Measurements from ENCODE around the gene IGFBP1. TPM values are rescaled to one million over a fixed set of nuclear protein-coding genes. Genes with fewer than 3 reads are reported as not detected.

The IGFBP1 gene
- total and polyA plus RNA-seq, 2 of the 13 experiments (the other 11 are each of a cell fraction or from before 2014, with no cell fraction given) = 5.4 to 885 TPM

DNA sequence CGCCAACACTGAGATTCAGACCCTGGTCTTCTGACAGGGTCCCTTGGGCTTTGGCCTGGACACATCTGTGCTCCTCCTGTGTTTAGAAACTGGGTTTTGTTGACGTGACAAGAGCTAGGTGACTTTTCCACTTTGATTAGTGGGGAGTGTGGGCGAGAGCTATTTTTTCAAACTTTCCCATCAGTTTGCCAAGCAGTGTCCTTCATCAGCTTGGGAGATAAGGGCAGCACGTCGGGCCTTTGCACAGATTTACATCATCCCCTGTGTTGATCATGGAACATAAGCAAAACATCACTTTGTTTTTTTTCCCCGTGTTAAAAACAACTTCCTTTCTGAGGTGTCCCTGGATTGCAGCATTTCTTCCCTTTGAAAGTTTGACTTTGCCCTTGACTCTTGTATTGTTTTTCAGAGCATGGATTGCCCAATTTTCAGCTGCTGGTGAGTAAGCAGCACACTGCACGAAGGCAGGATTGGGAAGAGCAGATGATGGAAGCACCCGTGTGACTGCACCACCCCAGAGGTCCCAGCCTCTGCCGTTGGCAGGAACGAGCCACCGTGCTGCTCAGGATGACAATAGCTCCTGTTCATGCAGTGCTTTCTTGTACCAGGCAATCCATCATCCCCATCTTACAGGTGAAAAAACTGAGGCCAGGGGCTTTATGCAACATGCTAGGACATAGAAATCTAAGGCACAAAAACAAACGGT, 6.4 kb upstream of the IGFBP1 start (continued):
- no peak for TF ChIP-seq HNRNPL (IDR thresholded peaks at IDR 0.05; ENCODE audit: low read depth, low read length)
- TF ChIP-seq, protein P1, sequence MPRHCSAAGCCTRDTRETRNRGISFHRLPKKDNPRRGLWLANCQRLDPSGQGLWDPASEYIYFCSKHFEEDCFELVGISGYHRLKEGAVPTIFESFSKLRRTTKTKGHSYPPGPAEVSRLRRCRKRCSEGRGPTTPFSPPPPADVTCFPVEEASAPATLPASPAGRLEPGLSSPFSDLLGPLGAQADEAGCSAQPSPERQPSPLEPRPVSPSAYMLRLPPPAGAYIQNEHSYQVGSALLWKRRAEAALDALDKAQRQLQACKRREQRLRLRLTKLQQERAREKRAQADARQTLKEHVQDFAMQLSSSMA (CRISPR knock-in tag; IDR thresholded peaks at IDR 0.05) = no peak
- no peak for TF ChIP-seq HNRNPK (IDR thresholded peaks at IDR 0.05; ENCODE audit: low read depth, low read length, poor library complexity, severe bottlenecking)
- TF ChIP-seq SNAPC2 (CRISPR knock-in tag; IDR thresholded peaks at IDR 0.05) = no peak; the same call in none of the 2 replicates
- TF ChIP-seq SMC3 (IDR thresholded peaks at IDR 0.05; ENCODE audit: low read length) = peak; percentile 30; the same call in 1 of the 2 replicates
- TF ChIP-seq, protein P2, sequence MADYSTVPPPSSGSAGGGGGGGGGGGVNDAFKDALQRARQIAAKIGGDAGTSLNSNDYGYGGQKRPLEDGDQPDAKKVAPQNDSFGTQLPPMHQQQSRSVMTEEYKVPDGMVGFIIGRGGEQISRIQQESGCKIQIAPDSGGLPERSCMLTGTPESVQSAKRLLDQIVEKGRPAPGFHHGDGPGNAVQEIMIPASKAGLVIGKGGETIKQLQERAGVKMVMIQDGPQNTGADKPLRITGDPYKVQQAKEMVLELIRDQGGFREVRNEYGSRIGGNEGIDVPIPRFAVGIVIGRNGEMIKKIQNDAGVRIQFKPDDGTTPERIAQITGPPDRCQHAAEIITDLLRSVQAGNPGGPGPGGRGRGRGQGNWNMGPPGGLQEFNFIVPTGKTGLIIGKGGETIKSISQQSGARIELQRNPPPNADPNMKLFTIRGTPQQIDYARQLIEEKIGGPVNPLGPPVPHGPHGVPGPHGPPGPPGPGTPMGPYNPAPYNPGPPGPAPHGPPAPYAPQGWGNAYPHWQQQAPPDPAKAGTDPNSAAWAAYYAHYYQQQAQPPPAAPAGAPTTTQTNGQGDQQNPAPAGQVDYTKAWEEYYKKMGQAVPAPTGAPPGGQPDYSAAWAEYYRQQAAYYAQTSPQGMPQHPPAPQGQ (CRISPR knock-in tag; IDR thresholded peaks at IDR 0.05; ENCODE audit: borderline replicate concordance) = peak; percentile 93; the same call in 1 of the 2 replicates
- peak; percentile 95 for TF ChIP-seq HNF4A (CRISPR knock-in tag; IDR thresholded peaks at IDR 0.05)
- TF ChIP-seq IKZF1 (IDR thresholded peaks at IDR 0.05) = no peak
- no peak; the same call in 1 of the 2 replicates for TF ChIP-seq ZNF614 (CRISPR knock-in tag; IDR thresholded peaks at IDR 0.05; ENCODE audit: borderline replicate concordance)
- TF ChIP-seq ZSCAN31 (CRISPR knock-in tag; IDR thresholded peaks at IDR 0.05; ENCODE audit: low read depth) = no peak; the same call in 1 of the 2 replicates
- no peak for TF ChIP-seq XRCC5 (optimal IDR thresholded peaks at IDR 0.05; ENCODE audit: low read length)
- peak; percentile 89; the same call in 1 of the 2 replicates for TF ChIP-seq DPF2 (CRISPR knock-in tag; IDR thresholded peaks at IDR 0.05; ENCODE audit: borderline replicate concordance, low read depth)
- TF ChIP-seq, protein P3, sequence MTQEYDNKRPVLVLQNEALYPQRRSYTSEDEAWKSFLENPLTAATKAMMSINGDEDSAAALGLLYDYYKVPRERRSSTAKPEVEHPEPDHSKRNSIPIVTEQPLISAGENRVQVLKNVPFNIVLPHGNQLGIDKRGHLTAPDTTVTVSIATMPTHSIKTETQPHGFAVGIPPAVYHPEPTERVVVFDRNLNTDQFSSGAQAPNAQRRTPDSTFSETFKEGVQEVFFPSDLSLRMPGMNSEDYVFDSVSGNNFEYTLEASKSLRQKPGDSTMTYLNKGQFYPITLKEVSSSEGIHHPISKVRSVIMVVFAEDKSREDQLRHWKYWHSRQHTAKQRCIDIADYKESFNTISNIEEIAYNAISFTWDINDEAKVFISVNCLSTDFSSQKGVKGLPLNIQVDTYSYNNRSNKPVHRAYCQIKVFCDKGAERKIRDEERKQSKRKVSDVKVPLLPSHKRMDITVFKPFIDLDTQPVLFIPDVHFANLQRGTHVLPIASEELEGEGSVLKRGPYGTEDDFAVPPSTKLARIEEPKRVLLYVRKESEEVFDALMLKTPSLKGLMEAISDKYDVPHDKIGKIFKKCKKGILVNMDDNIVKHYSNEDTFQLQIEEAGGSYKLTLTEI (CRISPR knock-in tag; conservative IDR thresholded peaks at IDR 0.05) = no peak
- TF ChIP-seq KLF12 (CRISPR knock-in tag; IDR thresholded peaks at IDR 0.05; ENCODE audit: borderline replicate concordance) = no peak
- TF ChIP-seq, protein P4, sequence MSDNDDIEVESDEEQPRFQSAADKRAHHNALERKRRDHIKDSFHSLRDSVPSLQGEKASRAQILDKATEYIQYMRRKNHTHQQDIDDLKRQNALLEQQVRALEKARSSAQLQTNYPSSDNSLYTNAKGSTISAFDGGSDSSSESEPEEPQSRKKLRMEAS (IDR thresholded peaks at IDR 0.05) = no peak
- no peak for TF ChIP-seq ZNF207 (IDR thresholded peaks at IDR 0.05; ENCODE audit: borderline replicate concordance)
- TF ChIP-seq ZNF468 (CRISPR knock-in tag; IDR thresholded peaks at IDR 0.05) = peak; percentile 85
- TF ChIP-seq ZNF367 (CRISPR knock-in tag; IDR thresholded peaks at IDR 0.05; ENCODE audit: borderline replicate concordance) = 0 out of 2 replicates have a peak, but pooled peaks have one; percentile 71
- TF ChIP-seq NFE2L2 (IDR thresholded peaks at IDR 0.05; ENCODE audit: low read length) = peak; percentile 33; the same call in 1 of the 2 replicates
- TF ChIP-seq THAP11 (CRISPR knock-in tag; IDR thresholded peaks at IDR 0.05) = peak; percentile 84
- peak; percentile 64 for TF ChIP-seq ONECUT2 (CRISPR knock-in tag; IDR thresholded peaks at IDR 0.05)
- TF ChIP-seq SKIL (CRISPR knock-in tag; IDR thresholded peaks at IDR 0.05; ENCODE audit: borderline replicate concordance) = peak; percentile 85; the same call in 1 of the 2 replicates
- TF ChIP-seq EP300 (IDR thresholded peaks at IDR 0.05; ENCODE audit: low read depth in 2 of 2, low read length in 2 of 2) = peak; percentile 88 to 99; a peak in 3 of 4 replicates
- peak; percentile 99 for TF ChIP-seq EP300 (CRISPR knock-in tag; IDR thresholded peaks at IDR 0.05; ENCODE audit: borderline replicate concordance)

Data from HepG2 (cell line).